ENCODE measurements around the gene PDE6C. TPM values are rescaled to one million over a fixed set of nuclear protein-coding genes. Genes with fewer than 3 reads are reported as not detected.
"Not testable (repeated sequence)": the region's sequence is repeated elsewhere in the genome, so short reads cannot be mapped to it uniquely, and the experiment has no call there.

Gene PDE6C
- total RNA-seq, 2 donors from 2014 or later, result not detected

DNA sequence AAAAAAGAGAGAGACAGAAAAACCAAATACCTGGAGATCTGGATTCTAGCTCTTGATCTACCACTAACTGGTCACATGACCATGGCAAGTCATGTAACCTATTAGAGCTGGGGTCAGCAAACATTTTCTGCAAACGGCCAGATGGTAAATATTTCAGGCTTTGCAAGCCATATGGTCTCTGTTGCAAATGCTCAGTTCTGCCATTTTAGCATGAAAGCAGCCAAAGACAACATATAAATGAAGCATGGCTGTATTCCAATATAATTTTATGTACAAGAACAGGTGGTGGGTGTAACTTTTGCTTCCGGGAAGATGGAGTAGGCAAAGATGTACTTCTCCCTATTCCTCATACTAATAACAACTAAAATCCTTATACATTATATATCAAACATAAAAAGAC lies 83.4 kb downstream of the PDE6C start:
- no peaks in the 10 kb centered on the region for H3K9me3 Mint-ChIP-seq
- no peak for ATAC-seq (replicated peaks)
- H3K36me3 Mint-ChIP-seq (ENCODE audit: low read depth), result peaks cover 93% of the 10 kb centered on the region
- H3K4me1 Mint-ChIP-seq, result peaks cover 13% of the 10 kb centered on the region
- H3K27me3 Mint-ChIP-seq, result no peaks in the 10 kb centered on the region
- no peak overlapping the region for H3K27ac Mint-ChIP-seq
- H3K4me3 Mint-ChIP-seq, result no peak overlapping the region

DNA sequence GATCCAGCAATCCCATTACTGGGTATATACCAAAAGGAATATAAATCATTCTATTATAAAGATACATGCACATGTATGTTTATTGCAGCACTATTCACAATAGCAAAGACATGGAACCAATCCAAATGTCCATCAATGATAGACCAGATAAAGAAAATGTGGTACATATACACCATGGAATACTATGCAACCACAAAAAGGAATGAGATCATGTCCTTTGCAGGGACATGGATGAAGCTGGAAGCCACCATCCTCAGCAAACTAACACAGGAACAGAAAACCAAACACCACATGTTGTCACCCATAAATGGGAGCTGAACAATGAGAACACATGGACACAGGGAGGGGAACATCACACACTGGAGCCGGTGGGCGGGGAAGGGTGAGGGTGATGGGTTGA lies 84.2 kb downstream of the PDE6C start:
- Mint-ChIP-seq H3K36me3 (ENCODE audit: low read depth) (peaks cover 85% of the 10 kb centered on the region), H3K4me1 (peaks cover 13% of the 10 kb centered on the region)
- H3K27me3 Mint-ChIP-seq; ATAC-seq (replicated peaks); H3K4me3 Mint-ChIP-seq; H3K27ac Mint-ChIP-seq; H3K9me3 Mint-ChIP-seq: not testable (repeated sequence)

DNA sequence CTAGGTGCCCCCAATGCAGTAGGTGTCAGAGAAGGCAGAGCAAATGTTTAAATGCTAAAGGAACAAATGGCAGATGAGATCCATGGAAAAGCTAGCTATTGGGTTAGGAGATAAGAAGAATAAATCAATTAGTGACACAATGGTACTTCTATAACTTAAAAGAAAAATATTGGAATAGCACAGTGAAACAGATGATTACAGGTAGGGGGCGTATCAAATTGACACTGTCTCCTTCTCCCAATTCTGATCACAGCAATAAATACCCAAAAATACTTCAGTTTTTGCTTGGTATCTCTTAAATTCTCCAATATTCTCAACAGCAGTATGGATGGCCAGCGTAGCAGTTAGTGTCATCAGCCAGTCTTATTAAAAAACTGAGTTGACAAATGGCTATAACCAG lies 84.9 kb downstream of the PDE6C start:
- H3K9me3 Mint-ChIP-seq, result no peaks in the 10 kb centered on the region
- peak overlapping the region; percentile 47 for H3K27ac Mint-ChIP-seq
- H3K4me1 Mint-ChIP-seq, result peaks cover 13% of the 10 kb centered on the region
- peaks cover 78% of the 10 kb centered on the region for H3K36me3 Mint-ChIP-seq (ENCODE audit: low read depth)
- no peaks in the 10 kb centered on the region for H3K27me3 Mint-ChIP-seq
- no peak for ATAC-seq (replicated peaks)
- no peak overlapping the region for H3K4me3 Mint-ChIP-seq

DNA sequence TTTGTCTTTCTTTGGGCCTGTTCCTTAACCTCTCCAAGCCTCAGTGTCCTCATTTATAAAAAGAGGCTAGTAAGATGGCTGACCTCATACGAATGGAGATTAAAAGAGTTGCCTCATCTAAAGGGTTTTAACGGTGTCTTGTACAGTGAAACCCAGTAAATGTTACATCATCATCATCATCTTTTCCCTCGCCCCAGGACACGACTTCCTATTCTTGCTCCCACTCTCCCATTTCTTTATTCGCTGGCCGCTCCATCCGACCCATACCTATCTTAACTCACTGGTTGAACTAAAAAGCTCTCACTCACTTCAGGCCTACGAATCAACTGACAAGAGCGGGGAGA lies 89.5 kb downstream of the PDE6C start:
- no peak overlapping the region for H3K4me3 Mint-ChIP-seq
- no peaks in the 10 kb centered on the region for H3K27me3 Mint-ChIP-seq
- H3K27ac Mint-ChIP-seq, result no peak overlapping the region
- H3K9me3 Mint-ChIP-seq, result no peaks in the 10 kb centered on the region
- ATAC-seq (replicated peaks), result peak; percentile 34
- H3K36me3 Mint-ChIP-seq (ENCODE audit: low read depth), result peaks cover 35% of the 10 kb centered on the region
- H3K4me1 Mint-ChIP-seq, result peaks cover 11% of the 10 kb centered on the region

DNA sequence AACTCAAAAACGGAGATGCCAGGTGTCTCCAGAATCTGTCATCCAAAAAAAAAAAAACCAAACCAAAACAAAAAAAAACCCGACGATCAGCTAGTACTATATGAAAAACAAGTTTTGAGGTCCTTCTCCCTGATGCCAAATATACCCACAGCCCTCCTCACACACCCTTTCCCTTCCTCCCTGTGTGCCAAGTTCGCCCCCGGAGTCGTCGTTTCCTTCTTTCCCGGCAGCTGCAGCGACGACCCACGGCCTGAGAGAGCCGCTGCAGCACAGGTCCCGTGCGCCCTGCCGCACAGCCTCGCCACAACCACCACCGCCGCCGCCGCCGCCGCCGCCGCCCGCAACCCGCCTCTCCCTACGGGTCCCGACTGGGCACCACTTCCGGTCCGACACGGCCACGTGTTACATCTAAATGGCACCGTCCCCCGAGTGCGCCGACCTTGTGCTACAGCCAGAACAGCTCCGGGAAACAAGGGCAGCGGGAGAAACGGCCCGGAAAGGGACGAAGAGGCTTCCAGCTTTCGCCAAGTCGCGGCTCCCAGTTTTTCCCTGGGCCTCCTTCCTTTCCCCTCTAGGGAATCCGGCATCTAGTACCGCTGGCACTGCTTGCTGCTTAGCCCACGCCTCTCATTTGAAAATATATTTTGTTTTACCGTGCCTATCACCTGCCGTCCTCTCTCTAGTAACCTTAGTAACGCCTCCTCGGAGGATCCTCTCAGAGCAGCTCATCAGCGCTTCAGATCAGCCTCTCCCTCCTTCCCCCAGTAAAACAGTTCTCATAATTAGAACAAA lies 90.1 kb downstream of the PDE6C start, which contains the start of gene FRA10AC1:
Gene FRA10AC1, minus strand, starts transcription at position 383 of the 792 bp plus-strand sequence. CDS start 2,486 bp downstream, outside the sequence.
- Mint-ChIP-seq H3K27ac (no peak within 1 kb of the TSS), H3K4me1 (peaks cover 11% of the 10 kb centered on the region), H3K27me3 (no peaks in the 10 kb centered on the region), H3K36me3 (ENCODE audit: low read depth) (peaks cover 29% of the 10 kb centered on the region), H3K4me3 (no peak within 1 kb of the TSS), H3K9me3 (no peaks in the 10 kb centered on the region)
- ATAC-seq (replicated peaks), result peak; percentile 86

DNA sequence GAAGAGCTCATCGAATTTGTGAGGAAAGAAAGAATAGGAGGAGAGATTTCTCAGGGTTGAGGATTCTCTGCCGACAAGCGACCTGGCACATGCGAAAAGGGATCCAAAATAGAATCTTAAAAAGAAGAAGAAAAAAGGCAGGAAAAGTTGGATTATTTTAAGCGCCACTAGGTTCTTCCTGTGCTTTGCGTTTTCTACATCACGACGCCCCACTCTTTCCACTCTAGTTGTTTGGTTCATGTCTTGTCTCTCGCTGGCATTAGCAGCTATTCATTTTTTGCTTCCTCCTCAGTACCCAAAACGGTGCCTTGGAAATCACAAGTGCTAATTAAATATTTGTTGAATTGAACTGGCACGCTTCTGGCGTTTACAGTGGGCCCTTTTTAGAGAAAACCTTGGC lies 90.7 kb downstream of the PDE6C start:
- Mint-ChIP-seq H3K36me3 (ENCODE audit: low read depth) (peaks cover 22% of the 10 kb centered on the region), H3K27ac (no peak overlapping the region), H3K27me3 (no peaks in the 10 kb centered on the region), H3K4me1 (peaks cover 11% of the 10 kb centered on the region), H3K4me3 (no peak overlapping the region), H3K9me3 (no peaks in the 10 kb centered on the region)
- no peak for ATAC-seq (replicated peaks)

DNA sequence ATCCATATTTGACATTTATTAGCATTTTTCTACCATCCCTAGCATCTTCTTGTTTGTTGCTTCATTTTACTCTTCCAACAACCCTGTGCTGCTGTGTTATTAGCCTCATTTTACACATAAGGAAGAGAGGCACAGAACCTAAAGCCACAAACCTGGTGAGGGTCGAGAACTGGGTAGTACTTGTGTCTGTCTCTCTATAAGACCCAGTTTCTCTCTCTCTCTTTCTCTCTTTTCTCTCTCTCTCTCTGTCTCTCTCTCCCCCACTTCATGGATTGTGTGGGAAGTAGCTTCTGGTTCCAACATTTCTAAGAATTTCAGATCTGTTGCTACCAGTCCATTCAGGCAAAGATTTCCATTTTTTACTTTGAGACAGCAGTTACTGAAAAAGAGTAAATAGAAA lies 91.5 kb downstream of the PDE6C start:
- H3K4me1 Mint-ChIP-seq, result peaks cover 11% of the 10 kb centered on the region
- no peak overlapping the region for H3K27ac Mint-ChIP-seq
- H3K27me3 Mint-ChIP-seq, result no peaks in the 10 kb centered on the region
- no peak for ATAC-seq (replicated peaks)
- H3K4me3 Mint-ChIP-seq, result no peak overlapping the region
- peaks cover 15% of the 10 kb centered on the region for H3K36me3 Mint-ChIP-seq (ENCODE audit: low read depth)
- H3K9me3 Mint-ChIP-seq, result no peaks in the 10 kb centered on the region

DNA sequence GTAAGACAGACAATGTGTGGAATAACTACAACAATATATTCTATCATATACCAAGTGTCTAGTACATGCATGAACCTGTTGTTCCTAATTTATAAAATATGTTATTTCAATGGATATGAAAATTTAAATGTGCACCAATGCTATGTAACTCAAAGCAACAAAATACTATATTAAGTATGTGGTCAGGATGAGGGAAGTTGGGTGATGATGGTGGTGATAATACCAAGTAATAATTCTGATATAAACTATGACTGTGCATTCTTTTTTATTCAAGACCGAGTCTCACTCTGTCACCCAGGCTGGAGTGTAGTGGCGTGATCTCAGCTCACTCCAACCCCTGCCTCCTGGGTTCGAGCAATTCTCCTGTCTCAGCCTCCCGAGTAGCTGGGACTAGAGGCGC lies 92.1 kb downstream of the PDE6C start:
- no peaks in the 10 kb centered on the region for H3K9me3 Mint-ChIP-seq
- H3K4me1 Mint-ChIP-seq, result peaks cover 11% of the 10 kb centered on the region
- H3K27ac Mint-ChIP-seq, result no peak overlapping the region
- no peak overlapping the region for H3K4me3 Mint-ChIP-seq
- H3K36me3 Mint-ChIP-seq (ENCODE audit: low read depth), result peaks cover 9% of the 10 kb centered on the region
- H3K27me3 Mint-ChIP-seq, result peaks cover 3% of the 10 kb centered on the region
- no peak for ATAC-seq (replicated peaks)

DNA sequence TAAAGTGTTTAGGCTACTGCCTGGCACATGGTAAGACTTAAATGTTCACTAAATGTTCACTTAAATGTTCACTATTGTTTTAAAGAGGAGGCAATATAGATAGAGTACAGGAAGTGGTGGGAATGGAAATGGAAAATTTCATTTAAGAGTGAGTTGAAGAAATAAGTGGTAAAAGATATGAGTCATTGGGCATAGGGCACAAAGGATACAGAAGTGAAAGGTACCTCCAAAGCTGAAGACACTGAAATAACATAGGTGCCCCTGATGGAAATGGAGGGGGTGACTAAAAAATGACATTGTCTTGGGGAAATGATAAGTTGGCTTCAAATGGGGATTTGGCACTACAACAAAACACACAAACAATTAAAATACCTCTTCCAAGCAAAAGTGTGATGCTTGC lies 95.3 kb downstream of the PDE6C start:
- Mint-ChIP-seq H3K9me3 (no peaks in the 10 kb centered on the region), H3K4me1 (peaks cover 11% of the 10 kb centered on the region), H3K4me3 (no peak overlapping the region), H3K36me3 (ENCODE audit: low read depth) (no peaks in the 10 kb centered on the region), H3K27me3 (peaks cover 3% of the 10 kb centered on the region), H3K27ac (no peak overlapping the region)
- no peak for ATAC-seq (replicated peaks)

DNA sequence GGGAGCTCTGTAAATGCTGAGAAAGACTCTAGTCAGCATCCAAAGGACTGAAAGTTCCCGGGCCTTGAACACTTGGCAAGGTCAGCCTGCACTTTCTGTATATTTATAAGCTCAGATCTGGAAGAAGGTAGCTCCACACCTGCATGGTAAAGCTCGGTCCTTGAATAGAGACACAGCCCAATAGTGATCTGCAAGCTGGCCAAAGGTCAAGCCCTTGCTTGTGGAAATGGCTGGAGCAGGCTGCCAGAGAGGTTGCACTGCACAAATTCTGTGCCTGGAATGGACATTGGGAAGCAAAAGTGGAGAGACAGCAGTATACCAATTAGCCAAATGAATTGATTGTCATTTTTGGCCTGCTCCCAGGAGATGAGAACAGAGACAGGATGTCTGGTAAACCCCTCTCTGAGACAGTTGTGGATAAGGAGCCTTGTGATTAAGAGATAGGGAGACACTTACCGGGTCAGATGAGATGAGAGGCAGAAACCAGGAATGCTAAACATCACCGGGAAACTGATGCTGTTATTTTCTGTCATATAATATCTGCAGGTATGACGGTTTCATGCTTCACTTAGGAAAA lies 98.1 kb downstream of the PDE6C start:
- Mint-ChIP-seq H3K36me3 (ENCODE audit: low read depth) (no peaks in the 10 kb centered on the region), H3K27ac (no peak overlapping the region), H3K9me3 (no peaks in the 10 kb centered on the region), H3K4me3 (no peak overlapping the region), H3K4me1 (peaks cover 7% of the 10 kb centered on the region), H3K27me3 (peaks cover 3% of the 10 kb centered on the region)
- ATAC-seq (replicated peaks), result no peak

DNA sequence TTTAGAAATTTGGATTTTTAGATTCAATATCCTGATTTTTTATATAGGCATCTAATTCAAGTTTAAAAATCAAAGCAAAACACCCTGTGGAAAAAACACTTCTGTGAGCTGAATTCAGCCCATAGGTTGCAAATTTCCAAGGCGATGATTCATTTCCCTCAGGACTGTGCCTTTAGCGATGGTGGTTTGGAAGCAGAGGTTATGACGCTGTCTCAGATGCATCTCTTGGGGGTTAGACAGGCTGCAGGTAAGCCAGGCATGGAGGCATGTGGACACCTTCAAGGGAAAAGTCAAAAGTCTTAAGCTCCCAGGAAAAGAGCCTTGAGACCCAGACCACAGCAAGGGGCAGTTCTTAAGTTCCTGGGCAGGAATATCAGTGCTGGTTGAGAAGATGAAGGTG lies 99.6 kb downstream of the PDE6C start:
- Mint-ChIP-seq H3K4me1 (peaks cover 7% of the 10 kb centered on the region), H3K9me3 (no peaks in the 10 kb centered on the region), H3K27me3 (peaks cover 3% of the 10 kb centered on the region), H3K27ac (no peak overlapping the region), H3K4me3 (no peak overlapping the region), H3K36me3 (ENCODE audit: low read depth) (no peaks in the 10 kb centered on the region)
- ATAC-seq (replicated peaks), result no peak

DNA sequence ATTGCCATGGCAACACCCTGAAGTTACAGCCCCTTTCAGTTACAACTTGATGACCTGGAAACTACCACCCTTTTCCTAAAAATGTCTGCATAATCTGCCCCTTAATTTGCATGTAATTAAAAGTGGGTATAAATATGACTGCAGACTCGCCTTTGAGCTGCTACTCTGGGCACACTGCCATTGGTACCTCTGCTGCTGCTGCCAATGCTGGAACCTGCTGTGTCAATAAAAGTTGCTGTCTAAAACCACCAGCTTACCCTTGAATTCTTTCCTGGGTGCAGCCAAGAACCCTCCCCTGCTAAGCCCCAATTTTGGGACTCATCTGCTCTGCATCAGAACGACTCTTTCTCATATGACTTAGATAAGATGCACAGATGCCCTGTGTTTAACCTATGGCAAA lies 100.3 kb downstream of the PDE6C start:
- Mint-ChIP-seq H3K27me3 (peaks cover 5% of the 10 kb centered on the region), H3K36me3 (ENCODE audit: low read depth) (no peaks in the 10 kb centered on the region), H3K27ac (no peak overlapping the region), H3K9me3 (no peaks in the 10 kb centered on the region), H3K4me1 (no peaks in the 10 kb centered on the region), H3K4me3 (no peak overlapping the region)
- no peak for ATAC-seq (replicated peaks)

DNA sequence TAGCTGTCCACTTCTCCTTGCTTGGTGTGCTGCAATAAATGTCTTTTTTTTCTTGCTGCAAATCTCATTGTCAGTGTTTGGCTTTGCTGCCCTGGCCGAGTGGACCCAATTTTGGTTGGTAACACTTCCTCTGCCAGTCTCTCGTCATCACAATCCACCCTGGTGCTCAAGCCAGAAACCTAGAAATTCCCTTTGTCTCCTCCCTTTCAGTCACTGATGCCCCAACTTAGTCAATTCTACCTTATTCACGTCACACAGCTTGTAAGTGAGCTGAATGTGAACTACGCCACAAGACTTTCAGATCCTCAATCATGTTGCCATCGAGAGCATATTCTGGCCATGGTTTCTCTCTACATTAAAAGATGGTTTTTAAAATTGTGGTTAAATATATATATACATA lies 103.0 kb downstream of the PDE6C start:
- Mint-ChIP-seq H3K27ac (no peak overlapping the region), H3K4me3 (no peak overlapping the region), H3K36me3 (ENCODE audit: low read depth) (no peaks in the 10 kb centered on the region), H3K9me3 (no peaks in the 10 kb centered on the region), H3K4me1 (no peaks in the 10 kb centered on the region), H3K27me3 (peaks cover 16% of the 10 kb centered on the region)
- no peak for ATAC-seq (replicated peaks)
